Measurements from ENCODE around the gene CAMK2G. TPM values are rescaled to one million over a fixed set of nuclear protein-coding genes. Genes with fewer than 3 reads are reported as not detected.

Gene CAMK2G
- polyA plus RNA-seq, 2 of the 4 experiments (the other 2 are of a cell fraction): 22.6 to 25.5 TPM

GRCh38 chr10:73922864-73923133 is 48.4 kb upstream of the CAMK2G start:
- ATAC-seq (no peak), DNase-seq (ENCODE audit: low read depth in 1 of 2, low spot score in 1 of 2) (no peak), FAIRE-seq (no peak)
- H3K4me1 ChIP-seq: no peaks in the 10 kb centered on the region
- ChIA-PET CTCF (interaction anchor here (0.8 to 31.6 kb wide), 4 partner anchors 7 to 33 kb away, joined by 3 to 936 read pairs (median 3); no protein-coding TSS in a partner anchor), POLR2A (no interaction called here)
- TF ChIP-seq ZSCAN20 (CRISPR knock-in tag; IDR thresholded peaks at IDR 0.05) (no peak), MAFK (IDR thresholded peaks at IDR 0.05; ENCODE audit: partially characterized antibody) (no peak), REST (IDR thresholded peaks at IDR 0.05) (no peak), MAX (IDR thresholded peaks at IDR 0.05) (no peak), SMC3 (IDR thresholded peaks at IDR 0.05) (no peak), POLR2A (IDR thresholded peaks at IDR 0.05; ENCODE audit: low read length) (no peak), HES2 (IDR thresholded peaks at IDR 0.05) (no peak), CHD4 (IDR thresholded peaks at IDR 0.05; ENCODE audit: borderline replicate concordance) (no peak), NPAS2 (CRISPR knock-in tag; IDR thresholded peaks at IDR 0.05; ENCODE audit: borderline replicate concordance) (no peak), HDAC2 (IDR thresholded peaks at IDR 0.05) (no peak), MYC (IDR thresholded peaks at IDR 0.05; ENCODE audit: borderline replicate concordance, low read length) (no peak), BHLHE40 (IDR thresholded peaks at IDR 0.05; ENCODE audit: low read depth, low read length) (no peak), KDM1A (IDR thresholded peaks at IDR 0.05; ENCODE audit: low read depth) (no peak), NFE2L2 (conservative IDR thresholded peaks at IDR 0.05; ENCODE audit: low read length) (no peak), TFCP2L1 (CRISPR knock-in tag; IDR thresholded peaks at IDR 0.05) (no peak), HMGXB4 (CRISPR knock-in tag; IDR thresholded peaks at IDR 0.05; ENCODE audit: borderline replicate concordance) (no peak), ATOH8 (CRISPR knock-in tag; IDR thresholded peaks at IDR 0.05; ENCODE audit: low read depth) (no peak), NR3C1 (IDR thresholded peaks at IDR 0.05) (no peak)
- H3K9me3 ChIP-seq: peaks cover 19% of the 10 kb centered on the region
- H3K4me2 ChIP-seq: no peak overlapping the region
- no peak overlapping the region for H3K27ac ChIP-seq
- WGBS (ENCODE audit: missing lambda C conversion rate): 71% methylated on average over 2 of the region's 2 CpGs
- H3K4me3 ChIP-seq: no peak overlapping the region

GRCh38 chr10:73922007-73922863 is 47.9 kb upstream of the CAMK2G start:
- 87% methylated on average over 6 of the region's 6 CpGs for WGBS (ENCODE audit: missing lambda C conversion rate)
- DNase-seq (ENCODE audit: low read depth in 1 of 2, low spot score in 1 of 2) (no peak), ATAC-seq (no peak), FAIRE-seq (no peak)
- no peak overlapping the region for H3K4me2 ChIP-seq
- H3K4me3 ChIP-seq: no peak overlapping the region
- ChIA-PET CTCF (interaction anchor here (0.8 to 1.2 kb wide), 2 partner anchors 8 to 13 kb away, joined by 3 read pairs; no protein-coding TSS in a partner anchor), POLR2A (no interaction called here)
- no peak for TF ChIP-seq ZC3H11A (IDR thresholded peaks at IDR 0.05)
- peaks cover 23% of the 10 kb centered on the region for H3K9me3 ChIP-seq
- H3K27ac ChIP-seq: no peak overlapping the region
- H3K4me1 ChIP-seq: no peaks in the 10 kb centered on the region
